Islet of Langerhans (tissue), 1 donor: ENCODE measurements around the gene CCNL2.
"Not testable (repeated sequence)": the region's sequence is repeated elsewhere in the genome, so short reads cannot be mapped to it uniquely, and the experiment has no call there.

Experiments used
- FAIRE-seq: peaks from one replicate; lab custom pipeline; 2011; peaks lifted over from hg19 to GRCh38; lab: Jason Lieb, UNC

CCNL2 gene

DNA sequence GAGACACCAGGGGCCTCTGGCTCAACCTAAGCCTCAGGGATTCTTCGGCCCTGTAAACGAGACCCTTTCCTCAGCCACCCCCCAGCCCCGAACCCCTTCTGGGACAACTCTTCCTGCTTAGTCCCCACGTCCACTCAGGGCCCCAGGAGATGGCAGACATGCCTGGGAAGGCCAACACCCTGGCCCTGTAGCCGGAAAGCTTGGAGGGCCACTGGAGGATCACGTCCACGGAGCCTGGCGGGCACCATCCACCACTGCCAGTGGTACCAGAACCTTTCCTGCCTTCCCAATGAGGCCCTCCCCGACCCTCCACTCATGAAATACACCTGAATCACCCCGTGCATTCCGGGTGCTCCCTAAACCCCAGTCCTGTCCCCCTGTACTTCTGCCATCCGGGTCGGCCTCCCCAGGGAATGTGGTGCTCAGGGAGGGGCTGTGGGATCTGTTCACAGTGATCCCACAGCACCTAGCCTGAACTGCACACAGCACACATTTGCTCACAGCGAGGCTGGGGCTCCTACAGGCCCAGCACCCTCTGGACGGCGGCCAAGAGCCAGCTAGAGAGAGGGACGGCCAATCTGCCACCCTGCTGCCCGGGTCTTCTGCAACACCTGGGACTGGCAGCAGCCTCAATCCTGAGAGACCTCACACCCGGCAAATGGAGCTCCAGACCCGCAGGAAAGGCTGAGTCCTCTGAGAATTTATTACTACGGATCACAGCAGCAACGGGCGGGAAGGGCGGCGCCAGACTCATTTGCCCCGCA is 25.9 kb downstream of the CCNL2 start:
- FAIRE-seq, result no peak

DNA sequence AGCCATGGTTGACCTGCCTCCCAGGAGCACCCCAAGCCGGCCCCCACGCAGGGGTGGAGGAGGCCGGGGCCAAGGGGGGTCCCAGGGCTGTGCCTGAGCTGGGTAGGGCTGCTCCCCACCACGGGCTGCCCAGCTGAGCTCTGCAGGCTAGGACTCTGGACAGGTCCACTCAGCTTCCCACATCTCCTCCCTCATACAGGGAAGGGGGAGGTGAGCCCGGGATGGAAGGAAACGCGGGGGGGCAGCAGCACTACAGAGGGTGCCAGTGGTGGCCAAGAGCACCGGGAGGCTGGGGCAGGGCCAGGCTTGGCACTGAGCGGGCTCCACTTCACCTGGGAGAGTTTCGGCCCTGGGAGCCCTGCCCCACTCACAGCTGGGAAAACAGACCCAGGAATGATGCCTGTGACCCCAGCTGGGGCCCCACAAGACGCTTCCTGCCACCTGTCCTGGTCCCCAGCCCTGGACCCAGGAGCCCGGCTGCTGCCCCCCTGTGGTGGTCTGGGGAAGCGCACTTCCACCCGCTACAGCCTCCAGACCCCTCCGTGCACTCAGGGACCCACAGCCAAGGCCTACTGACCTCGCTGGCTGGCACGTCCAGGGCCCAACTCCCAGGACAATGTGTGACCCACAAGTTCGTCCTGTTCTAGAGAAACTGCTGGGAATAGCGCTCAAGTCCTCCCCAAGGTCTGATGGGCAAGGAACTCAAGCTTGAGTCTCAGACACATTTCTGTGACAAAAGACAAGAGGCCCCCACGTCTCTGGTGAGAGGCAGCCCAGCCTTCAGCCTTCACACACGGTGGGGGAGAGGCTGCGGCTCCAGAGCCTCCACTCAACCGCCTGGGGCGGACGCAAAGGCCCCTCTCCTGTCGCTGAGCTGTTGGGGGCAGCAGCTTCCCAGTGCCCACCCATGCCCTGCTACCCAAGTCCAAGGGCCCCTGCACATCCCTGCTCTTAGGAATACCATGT is 27.1 kb downstream of the CCNL2 start:
- FAIRE-seq, result no peak

DNA sequence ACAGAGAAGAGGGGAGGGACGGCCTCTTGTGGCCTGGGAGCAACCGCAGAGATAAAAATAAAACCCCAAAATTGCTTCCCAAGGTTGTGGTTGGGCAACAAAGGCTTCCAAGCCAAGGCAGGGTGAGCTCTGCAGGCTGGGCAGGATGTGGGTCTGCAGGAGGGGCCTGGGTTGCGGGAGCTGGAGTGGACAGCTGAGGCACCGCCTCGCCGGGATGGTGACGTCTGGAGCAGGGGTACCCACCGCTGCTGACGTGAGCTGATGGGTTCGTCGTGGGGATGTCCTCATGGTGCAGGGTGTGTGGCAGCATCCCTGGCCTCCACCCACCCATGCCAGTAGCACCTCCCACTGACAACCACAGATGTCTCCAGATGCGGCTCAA is 27.8 kb downstream of the CCNL2 start:
- FAIRE-seq, result no peak

DNA sequence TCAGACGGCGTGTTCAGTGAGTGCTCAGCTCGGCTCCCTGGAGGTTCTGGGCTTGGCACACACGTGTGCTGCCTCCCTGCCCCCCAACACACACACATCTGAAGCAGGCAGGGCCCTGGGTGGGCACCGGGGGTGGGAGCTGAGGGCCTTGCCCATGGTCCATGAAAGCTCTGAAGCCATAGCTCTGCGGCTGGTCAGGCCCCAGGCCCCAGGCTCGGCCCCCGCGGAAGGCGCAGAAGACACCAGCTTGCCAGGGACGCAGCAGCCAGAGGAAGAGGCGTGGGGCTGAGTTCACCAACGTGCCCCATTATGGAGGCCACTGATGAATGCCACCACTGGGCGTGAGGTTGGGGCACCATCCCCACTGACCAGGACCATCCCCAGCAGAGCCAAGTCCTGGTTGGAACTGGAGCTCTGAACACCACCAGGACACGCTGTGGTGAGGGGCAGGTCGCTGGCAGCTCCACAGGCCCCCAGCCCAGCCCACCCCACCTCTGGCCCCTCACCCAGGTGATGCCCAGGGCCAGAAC is 28.3 kb downstream of the CCNL2 start:
- no peak for FAIRE-seq

DNA sequence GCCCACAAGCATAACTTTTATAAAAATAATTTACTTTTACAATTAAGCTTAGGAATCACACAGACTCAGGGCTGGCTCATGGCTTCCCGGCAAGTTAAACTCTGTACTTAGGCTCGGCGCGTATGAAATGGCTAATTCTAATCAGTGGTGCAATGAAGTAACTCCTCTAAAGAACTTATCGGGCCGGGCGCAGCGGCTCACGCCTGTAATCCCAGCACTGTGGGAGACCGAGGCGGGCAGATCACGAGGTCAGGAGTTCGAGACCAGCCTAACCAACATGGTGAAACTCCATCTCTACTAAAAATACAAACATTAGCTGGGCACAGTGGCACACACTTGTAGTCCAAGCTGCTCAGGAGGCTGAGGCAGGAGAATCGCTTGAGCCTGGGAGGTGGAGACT is 29.0 kb downstream of the CCNL2 start:
- FAIRE-seq, result not testable (repeated sequence)

DNA sequence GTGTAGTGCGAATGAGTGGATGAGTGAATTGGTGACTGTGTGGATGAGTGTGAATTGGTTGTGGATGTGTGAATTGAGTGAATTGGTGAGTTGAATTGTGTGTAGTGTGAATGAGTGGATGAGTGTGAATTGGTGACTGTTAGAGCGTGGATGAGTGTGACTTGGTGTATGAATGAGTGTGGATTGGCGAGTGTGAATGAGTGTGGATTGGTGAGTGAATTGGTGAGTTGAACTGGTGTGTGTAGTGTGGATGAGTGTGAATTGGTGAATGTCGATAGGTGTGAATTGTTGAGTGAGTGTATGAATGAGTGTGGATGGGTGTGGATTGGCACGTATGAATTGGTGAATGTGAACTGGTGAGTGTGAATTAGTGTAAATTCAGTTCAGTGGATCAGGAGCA is 31.8 kb downstream of the CCNL2 start:
- FAIRE-seq, result no peak

DNA sequence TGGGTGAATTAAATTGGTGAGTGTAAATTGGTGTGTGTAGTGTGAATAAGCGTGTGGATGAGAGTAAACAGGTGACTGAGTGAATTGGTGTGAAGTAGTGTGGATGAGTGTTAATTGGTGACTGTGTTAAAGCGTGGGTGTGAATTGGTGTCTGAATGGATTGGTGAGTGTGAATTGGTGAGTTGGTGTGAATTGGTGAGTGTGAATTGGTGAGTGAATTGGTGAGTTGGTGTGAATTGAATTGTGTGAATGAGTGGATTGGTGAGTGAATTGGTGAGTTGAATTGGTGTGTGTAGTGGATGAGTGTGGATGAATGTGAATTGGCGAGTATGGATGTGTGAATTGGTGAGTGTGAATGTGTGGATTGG is 32.5 kb downstream of the CCNL2 start:
- FAIRE-seq, result no peak

DNA sequence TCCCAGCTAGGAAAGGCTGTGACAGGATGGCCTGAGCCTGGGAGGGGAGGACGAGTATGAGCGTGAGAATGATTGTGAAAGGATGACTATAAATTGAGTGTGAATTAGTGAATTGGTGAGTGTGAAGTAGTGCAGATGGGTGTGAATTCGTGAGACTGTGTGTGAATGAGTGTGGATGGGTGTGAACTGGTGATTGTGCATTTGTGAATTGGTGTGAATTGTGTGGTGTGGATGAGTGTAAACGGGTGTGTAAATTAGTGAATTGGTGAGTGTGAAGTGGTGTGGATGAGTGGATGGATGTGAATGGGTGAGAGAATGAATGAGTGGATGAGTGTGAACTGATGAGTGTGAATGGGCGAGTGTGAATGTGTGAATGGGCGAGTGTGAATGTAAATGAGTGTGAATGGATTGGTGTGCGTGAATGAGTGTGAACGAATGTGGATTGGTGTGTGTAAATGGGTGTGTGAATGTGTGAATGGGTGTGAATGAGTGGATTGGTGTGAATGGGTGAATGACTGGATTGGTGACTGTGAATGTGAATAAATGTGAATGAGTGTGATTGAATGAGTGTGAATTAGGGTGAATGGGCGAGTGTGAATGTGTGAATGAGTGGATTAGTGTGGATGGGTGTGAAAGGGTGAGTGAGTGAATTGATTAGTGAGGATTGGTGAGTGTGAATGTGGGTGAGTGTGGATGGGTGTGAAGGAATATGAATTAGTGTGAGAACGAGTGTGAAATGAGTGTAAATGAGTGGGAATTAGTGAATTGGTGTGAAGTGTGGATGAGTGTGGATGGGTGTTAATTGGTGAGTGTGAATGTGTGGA is 33.0 kb downstream of the CCNL2 start:
- no peak for FAIRE-seq

DNA sequence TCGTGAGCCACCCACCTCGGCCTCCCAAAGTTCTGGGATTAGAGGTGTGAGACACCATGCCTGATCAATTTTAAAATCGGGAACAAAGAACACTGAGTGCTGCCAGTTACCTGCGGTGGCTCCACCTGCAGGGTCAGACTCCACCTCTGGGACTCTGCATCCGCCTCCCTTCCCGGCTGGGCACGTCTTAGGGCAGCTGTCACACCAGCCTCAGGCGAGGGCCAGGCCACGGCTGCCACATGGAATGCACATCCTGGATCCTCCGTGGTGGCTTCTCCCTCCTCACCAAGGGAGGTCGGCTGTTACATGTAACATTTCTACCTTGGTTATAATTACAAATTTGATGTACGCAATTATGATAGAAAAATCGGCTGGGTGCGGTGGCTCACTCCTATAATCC is 34.9 kb downstream of the CCNL2 start:
- FAIRE-seq, result no peak

DNA sequence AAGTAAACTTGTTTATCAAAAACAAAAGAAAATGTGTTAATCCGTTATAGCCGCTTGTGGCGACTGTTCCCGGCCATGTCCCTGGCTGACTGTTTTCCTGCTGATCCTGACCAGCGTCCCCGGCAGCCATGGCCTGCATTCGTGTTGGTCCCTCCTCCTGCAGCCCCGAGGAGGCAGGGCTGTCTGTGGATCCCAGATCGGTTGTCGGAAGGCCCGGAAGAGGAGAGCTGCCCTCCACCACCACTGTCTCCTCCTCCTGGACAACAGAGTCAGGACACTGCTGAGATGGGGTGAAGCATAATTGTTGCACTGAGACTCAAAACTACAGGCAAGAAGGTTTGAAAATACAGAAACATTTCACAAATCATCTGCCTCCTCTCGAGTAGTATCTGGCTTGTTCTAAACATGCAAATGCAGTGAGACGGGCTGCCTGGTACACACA is 37.1 kb downstream of the CCNL2 start:
- FAIRE-seq, result no peak

DNA sequence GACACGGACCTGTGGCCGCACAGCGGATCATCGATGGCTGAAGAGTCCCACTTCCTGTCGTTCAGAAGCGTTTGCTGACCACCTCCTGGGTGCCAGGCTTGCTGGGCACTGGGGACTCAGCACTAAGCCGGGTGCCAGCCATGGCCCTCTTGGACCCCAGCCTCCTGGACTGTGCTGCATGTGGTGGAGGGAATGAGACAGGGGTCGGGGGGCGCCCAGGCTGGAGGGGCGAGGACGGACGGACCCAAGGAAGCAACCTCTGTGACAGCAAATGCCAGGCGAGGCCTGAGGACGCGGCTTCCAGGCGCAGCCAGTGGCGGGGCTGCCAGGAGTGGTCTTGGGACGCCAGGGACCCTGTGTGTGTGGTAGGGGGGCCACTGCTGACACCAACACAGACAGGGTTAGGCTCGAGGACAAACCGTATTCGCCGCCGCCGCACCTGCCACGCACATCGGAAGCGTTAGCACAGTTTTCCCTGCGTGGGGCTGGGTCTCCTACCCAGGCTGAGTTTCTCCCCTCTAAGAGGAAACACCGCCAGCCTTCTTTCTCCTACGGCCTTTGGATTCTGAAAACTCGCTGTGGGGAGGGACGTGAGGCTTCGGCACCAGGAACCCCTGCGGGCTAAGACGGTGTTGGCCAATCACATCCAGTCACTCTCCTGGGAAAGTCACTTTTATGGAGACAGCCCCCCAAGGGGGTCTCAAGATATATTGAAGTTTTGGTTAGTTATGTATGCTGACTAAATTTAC is 37.7 kb downstream of the CCNL2 start:
- no peak for FAIRE-seq

DNA sequence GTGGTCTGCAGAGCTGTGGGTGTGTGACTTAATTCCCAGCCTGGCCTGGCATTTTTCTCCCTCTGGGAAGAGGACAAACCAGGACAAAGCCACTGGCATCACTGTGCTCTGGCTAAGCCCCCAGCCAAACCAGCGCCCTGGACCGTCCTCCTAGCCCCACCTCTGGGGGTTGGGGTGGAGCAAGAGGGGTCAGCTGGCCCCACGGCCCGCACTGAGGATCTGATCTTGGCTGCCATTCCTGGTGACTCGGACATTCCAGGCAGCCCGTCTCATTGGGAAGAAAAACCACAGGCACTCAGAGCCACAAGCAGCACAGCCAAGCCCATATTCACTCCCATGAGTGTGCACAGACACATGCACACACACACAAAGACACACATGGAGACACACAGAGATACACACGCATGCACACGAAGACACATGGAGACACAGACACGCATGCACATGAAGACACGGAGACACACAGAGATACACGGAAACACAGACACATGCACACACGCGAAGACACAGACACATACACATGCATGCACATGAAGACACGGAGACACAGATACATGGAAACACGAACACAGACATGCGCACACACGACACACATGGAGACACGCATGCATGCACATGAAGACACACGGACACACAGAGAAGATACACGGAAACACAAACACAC is 38.5 kb downstream of the CCNL2 start:
- no peak for FAIRE-seq

DNA sequence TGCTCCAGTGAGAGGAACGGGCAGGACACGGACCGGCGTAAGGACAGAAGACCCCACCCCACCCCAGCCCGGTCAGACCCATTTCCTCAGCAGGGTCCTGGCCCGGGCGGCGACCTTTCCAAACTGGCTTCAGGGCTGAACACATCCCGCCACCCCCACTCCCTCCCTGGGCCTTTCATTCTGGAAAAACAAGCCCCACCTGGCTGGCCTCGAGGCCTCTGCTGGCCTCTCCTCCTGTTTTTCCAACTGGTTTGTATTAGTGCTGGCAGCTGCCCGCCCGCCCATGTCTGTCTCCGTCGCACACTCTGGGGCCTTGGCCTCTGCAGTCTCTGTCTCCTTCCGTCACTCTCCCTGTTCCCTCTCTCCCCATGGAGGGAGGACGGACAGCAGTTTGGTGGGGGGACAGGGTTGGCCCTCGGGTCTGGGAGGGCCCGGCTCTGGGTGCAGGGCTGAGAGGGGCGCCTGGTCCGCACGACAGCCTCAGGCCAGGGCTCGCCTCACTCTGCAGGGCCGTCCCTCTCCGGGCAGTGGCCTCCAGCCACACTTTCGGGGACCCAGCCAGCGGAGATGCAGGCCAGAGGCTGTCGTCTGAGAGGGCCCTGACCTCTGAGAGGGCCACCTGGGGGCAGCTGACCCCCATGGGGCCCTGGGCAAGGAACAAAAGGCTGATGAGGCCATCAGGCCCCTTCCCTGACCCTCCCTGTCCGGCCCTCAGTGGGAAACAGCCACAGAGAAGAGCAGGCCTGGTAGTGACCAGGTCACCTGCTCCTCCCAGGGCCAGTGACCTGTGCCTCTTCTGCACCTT is 39.3 kb downstream of the CCNL2 start:
- FAIRE-seq, result no peak

DNA sequence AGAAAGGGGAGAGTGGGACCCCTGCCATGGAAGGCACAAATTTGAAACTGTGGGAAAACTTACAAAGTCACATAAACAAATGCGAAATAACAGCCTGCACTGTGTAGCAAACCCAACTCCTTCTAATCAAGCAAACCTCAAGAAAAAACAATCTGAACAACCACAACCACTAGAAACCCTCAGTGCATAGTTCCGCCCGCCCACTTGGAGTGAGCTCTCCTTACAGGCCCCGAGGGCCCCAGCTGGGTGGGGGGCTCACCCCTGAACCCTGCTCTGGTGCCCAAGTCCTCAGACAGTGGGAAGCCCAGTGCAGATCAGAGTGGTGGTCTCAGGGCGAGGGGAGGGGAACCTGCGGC is 39.8 kb downstream of the CCNL2 start:
- FAIRE-seq, result no peak

DNA sequence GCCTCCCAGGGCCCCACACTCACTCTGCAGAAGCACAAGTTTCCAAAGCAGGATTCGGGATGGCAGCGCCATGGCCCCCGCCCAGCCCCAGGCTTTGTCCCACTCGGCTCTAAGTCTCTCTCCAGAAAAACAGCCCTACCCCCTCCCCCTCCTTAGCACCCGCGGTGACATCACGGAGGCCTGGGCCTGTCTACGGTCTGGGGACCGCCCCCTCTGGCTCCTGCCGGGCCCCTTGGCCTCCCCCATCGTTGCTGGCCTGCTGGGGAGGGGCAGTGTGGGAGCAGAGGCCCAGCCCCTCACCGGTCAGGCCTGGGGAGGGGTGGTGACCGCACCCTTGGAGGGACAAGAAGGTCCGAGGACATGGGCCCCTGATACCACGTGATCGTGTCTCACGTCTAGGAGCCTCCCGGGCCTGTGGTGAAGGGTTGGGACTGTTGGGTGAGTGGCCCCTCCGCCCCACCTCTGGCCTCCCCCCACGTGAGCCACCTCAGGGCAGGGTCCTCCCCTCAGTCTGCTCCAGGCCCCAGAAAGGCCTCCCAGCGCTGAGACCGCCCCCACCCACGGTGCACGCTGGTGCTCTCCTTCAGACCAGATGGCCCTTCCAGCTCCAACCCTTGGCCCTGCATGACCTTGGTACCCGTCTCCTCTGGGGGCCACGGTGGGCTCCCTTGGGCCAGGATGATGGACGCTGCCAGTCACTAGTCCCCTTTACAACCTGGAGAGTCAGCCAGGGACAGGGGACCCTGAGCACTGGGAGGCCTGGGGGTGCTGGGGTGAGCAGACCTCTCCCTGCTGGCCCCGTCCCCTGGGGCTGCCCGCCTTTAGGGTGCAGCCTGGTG is 40.5 kb downstream of the CCNL2 start, which contains the start of gene MXRA8:
TSS of gene MXRA8 (minus strand) at position 123 of the 839 bp plus-strand sequence. CDS start at position 72, 51 bp downstream.
- no peak for FAIRE-seq

DNA sequence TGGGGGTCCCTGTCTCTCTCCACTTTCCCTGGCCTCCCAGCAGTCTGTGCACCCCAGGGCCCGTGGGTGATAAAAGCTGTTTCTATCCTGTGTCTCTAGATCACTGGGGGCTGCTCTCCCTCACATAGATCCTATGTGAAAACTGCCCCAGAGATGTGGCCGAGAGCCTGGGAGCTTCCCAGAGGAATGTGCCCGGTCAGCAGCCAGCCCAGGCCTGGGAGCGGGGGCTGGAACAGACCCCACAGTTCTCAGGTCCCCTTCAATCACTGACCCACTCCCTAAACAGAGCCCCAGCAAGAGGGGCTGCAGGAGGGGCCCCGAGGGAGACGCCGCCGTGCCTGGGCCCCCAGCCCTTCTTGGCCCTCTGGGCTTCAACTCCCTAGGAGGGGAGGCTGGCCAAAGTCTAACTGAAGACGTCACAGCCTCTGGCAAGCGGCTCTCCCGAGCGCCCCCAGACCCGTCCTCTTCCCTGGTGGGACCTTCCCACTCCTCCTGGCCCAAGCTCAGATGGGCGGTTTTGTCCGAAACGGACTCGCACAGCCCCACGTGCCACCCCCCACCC is 41.2 kb downstream of the CCNL2 start:
- FAIRE-seq, result no peak

DNA sequence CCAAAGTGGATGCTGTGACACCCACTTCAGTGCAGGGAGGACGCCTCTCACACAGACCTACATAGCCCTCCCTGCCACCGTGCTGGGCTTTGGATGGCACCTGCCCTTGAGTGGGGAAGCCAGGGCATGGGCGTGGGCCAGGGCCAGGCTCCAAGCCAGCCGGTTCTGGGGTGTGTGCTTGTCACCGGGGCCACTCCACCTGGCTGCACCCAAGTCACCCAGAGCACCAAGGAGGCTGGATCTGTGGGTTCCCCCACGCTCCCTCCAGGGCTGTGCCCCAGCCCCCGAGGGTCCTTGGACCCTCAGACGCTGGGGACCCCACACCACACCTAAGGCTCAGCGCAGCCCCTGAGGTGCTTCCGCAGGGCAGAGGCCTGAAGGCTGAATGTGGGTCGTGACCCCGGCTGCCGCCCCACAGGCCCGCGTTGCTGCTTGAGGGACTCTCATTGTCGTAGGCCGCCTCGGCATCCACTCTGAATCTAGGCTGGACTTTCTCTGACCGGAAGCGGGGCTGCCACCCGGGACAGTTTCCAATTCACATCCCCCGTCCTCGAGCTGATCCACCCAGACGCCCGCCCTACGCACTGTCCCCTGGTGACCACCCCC is 42.2 kb downstream of the CCNL2 start:
- FAIRE-seq, result no peak

DNA sequence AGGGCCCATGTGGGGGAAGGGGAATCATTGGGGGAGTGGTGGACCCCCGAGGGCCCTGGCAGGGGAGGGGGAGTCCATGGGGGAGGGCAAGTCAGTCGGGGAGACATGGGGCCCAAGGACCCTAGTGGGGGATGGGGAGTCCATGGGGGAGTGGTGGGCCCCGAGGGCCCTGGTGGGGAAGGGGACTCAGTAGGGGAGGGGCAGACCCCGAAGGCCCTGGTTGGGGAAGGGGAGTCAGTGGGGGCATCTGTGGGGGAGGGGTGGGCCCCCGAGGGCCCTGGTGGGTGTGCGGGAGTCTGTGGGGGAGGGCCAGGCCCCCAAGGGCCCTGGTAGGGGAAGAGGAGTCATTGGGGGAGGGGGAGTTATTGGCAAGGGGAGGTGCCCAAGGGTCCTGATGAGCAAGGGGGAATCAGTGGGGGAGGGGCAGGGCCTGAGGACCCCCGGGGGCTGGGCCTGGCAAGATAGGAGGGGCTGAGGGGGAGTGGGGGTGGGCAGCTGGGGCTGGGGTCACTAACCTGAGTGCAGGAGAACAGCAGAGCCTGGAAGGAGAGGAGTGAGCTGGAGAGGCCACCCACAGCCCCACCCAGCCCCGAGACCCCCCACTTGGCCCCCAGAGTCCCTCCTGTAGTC is 42.9 kb downstream of the CCNL2 start:
- no peak for FAIRE-seq
